Measurements from ENCODE around the gene CIBAR2. TPM values are rescaled to one million over a fixed set of nuclear protein-coding genes. Genes with fewer than 3 reads are reported as not detected.
A peak's percentile ranks its signal among the peaks of the same experiment; 100 is the strongest.

The CIBAR2 gene
- total RNA-seq, 2 experiments from 2014 or later, result 0.50 TPM; not detected in 1

DNA sequence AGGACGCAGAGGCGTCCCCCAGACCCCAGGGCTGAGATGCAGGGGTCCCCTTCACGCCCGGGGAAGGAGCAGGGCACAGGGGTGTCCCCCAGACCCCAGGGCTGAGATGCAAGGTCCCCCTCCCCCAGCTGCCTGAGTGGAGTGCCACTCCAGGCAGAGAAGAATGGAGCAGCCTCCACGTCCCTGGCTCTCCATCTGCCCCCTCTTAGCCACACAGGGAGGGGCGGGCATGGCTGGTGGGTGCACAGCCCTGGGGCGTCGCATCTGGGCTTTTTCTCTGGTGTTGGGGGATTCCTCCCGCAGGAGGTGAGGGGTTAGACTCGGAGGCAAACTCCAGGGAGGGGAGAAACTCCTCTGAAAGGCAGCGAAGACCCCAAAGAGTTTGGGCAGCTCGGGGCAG is 17.5 kb downstream of the CIBAR2 start:
- no TSS peak for BruUV-seq (replicated peaks)
- Histone ChIP-seq H3K9me2 (ENCODE audit: insufficient read depth, low read length) (no peaks in the 10 kb centered on the region), H3K9me3 (ENCODE audit: low read length) (no peaks in the 10 kb centered on the region)

DNA sequence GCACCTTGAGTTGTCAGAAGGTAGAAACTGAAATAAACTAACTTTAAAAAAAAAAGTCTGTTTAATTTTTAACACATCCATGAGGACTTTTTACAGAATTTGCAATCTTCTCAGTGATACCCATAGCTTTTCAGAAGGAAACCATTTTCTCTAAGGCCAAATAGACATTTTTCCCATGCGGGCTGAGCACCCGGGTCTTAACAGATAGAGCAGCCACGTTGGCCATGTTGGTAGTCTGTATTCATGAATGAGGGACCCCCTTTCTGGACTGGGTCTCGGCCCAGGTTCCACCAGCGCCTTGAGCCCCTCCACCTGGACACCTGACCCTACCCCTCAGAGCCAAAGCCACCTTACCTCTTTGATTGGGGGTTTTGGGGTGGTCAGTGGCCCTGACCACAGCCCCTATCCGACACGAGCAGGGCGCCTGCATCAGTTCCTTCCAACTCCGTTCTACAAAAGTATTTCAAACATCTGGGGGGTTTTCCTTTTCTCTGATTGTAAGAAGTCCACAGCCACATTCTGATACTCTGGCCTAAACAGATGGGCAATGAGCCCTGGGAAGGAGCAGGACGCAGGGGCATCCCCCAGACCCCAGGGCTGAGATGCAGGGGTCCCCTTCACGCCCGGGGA is 18.0 kb downstream of the CIBAR2 start:
- H3K4me1 ChIP-seq (ENCODE audit: insufficient read depth, low read length, poor library complexity, severe bottlenecking), result peaks cover 15% of the 10 kb centered on the region
- H3K79me2 ChIP-seq (ENCODE audit: insufficient read depth, low read depth, low read length), result no peaks in the 10 kb centered on the region
- POLR2A ChIA-PET, result no interaction called here
- DNase-seq (ENCODE audit: low spot score), result no peak
- H3K4me2 ChIP-seq (ENCODE audit: low read length), result no peak overlapping the region
- no peaks in the 10 kb centered on the region for H3K9me2 ChIP-seq (ENCODE audit: insufficient read depth, low read length)
- BruUV-seq (replicated peaks), result no TSS peak
- H3K9me3 ChIP-seq (ENCODE audit: low read length), result no peaks in the 10 kb centered on the region
- no peak overlapping the region for H3K4me3 ChIP-seq (ENCODE audit: low read depth, low read length, poor library complexity, severe bottlenecking)
- H2AFZ ChIP-seq (ENCODE audit: low read length), result no peak overlapping the region
- TF ChIP-seq, protein P1, sequence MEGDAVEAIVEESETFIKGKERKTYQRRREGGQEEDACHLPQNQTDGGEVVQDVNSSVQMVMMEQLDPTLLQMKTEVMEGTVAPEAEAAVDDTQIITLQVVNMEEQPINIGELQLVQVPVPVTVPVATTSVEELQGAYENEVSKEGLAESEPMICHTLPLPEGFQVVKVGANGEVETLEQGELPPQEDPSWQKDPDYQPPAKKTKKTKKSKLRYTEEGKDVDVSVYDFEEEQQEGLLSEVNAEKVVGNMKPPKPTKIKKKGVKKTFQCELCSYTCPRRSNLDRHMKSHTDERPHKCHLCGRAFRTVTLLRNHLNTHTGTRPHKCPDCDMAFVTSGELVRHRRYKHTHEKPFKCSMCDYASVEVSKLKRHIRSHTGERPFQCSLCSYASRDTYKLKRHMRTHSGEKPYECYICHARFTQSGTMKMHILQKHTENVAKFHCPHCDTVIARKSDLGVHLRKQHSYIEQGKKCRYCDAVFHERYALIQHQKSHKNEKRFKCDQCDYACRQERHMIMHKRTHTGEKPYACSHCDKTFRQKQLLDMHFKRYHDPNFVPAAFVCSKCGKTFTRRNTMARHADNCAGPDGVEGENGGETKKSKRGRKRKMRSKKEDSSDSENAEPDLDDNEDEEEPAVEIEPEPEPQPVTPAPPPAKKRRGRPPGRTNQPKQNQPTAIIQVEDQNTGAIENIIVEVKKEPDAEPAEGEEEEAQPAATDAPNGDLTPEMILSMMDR (conservative IDR thresholded peaks at IDR 0.05; ENCODE audit: low read length), result no peak
- no peak for TF ChIP-seq EZH2phosphoT487 (IDR thresholded peaks at IDR 0.05; ENCODE audit: borderline replicate concordance, low read depth, low read length)
- H3K27ac ChIP-seq (ENCODE audit: low read depth, low read length, poor library complexity, severe bottlenecking), result no peak overlapping the region
- no peaks in the 10 kb centered on the region for H3K36me3 ChIP-seq (ENCODE audit: insufficient read depth, low read length)
- intact Hi-C loops (cut with micrococcal nuclease; ENCODE audit: unreplicated experiment), result no loop called here
- CTCF ChIA-PET (ENCODE audit: unreplicated experiment), result no interaction called here
- no peaks in the 10 kb centered on the region for H4K20me1 ChIP-seq (ENCODE audit: insufficient read depth, low read length)

More for the DNA sequence above, 17.5 kb downstream of the CIBAR2 start:
- intact Hi-C loops (cut with micrococcal nuclease; ENCODE audit: unreplicated experiment), result no loop called here
- Histone ChIP-seq H3K27ac (ENCODE audit: low read depth, low read length, poor library complexity, severe bottlenecking) (no peak overlapping the region), H4K20me1 (ENCODE audit: insufficient read depth, low read length) (no peaks in the 10 kb centered on the region), H3K36me3 (ENCODE audit: insufficient read depth, low read length) (no peaks in the 10 kb centered on the region), H3K79me2 (ENCODE audit: insufficient read depth, low read depth, low read length) (no peaks in the 10 kb centered on the region), H3K4me1 (ENCODE audit: insufficient read depth, low read length, poor library complexity, severe bottlenecking) (peaks cover 15% of the 10 kb centered on the region), H2AFZ (ENCODE audit: low read length) (no peak overlapping the region), H3K4me3 (ENCODE audit: low read depth, low read length, poor library complexity, severe bottlenecking) (no peak overlapping the region), H3K4me2 (ENCODE audit: low read length) (no peak overlapping the region)
- ChIA-PET CTCF (ENCODE audit: unreplicated experiment) (no interaction called here), POLR2A (interaction anchor here (0.6 kb wide), 1 partner anchor 209 kb away, joined by 3 read pairs; no protein-coding TSS in a partner anchor)
- no peak for TF ChIP-seq EZH2phosphoT487 (IDR thresholded peaks at IDR 0.05; ENCODE audit: borderline replicate concordance, low read depth, low read length)
- TF ChIP-seq, protein P1 (conservative IDR thresholded peaks at IDR 0.05; ENCODE audit: low read length), result no peak
- DNase-seq (ENCODE audit: low spot score), result no peak

DNA sequence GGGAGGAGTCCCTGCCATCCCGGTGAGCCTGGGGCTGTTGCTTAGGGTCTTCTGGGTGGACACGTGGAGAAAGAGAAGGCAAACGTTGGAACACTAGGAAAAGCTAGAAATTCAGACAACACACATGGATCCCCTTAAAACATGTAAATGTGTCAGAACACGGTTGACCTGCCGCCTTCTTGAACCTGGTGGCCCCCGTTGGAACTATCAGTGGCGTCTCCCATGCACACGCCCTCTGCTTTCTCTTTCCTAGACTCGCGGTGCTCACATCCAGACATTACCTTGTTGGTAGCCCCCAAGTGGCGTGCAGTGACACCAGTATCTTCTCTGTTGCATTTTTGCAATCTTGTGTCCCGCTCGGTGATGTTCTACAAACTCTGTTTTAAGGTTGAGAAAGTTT is 18.6 kb downstream of the CIBAR2 start:
- ChIA-PET CTCF (ENCODE audit: unreplicated experiment) (no interaction called here), POLR2A (no interaction called here)
- Histone ChIP-seq H3K79me2 (ENCODE audit: insufficient read depth, low read depth, low read length) (no peaks in the 10 kb centered on the region), H3K36me3 (ENCODE audit: insufficient read depth, low read length) (no peaks in the 10 kb centered on the region), H3K4me3 (ENCODE audit: low read depth, low read length, poor library complexity, severe bottlenecking) (no peak overlapping the region), H3K4me1 (ENCODE audit: insufficient read depth, low read length, poor library complexity, severe bottlenecking) (peaks cover 15% of the 10 kb centered on the region), H3K9me3 (ENCODE audit: low read length) (no peaks in the 10 kb centered on the region), H3K4me2 (ENCODE audit: low read length) (no peak overlapping the region), H4K20me1 (ENCODE audit: insufficient read depth, low read length) (no peaks in the 10 kb centered on the region), H2AFZ (ENCODE audit: low read length) (no peak overlapping the region), H3K27ac (ENCODE audit: low read depth, low read length, poor library complexity, severe bottlenecking) (no peak overlapping the region), H3K9me2 (ENCODE audit: insufficient read depth, low read length) (no peaks in the 10 kb centered on the region)
- DNase-seq (ENCODE audit: low spot score), result no peak
- no TSS peak for BruUV-seq (replicated peaks)
- intact Hi-C loops (cut with micrococcal nuclease; ENCODE audit: unreplicated experiment), result no loop called here
- TF ChIP-seq, protein P1 (conservative IDR thresholded peaks at IDR 0.05; ENCODE audit: low read length), result 0 out of 2 replicates have a peak, but pooled peaks have one; percentile 15
- no peak for TF ChIP-seq EZH2phosphoT487 (IDR thresholded peaks at IDR 0.05; ENCODE audit: borderline replicate concordance, low read depth, low read length)

Data from OCI-LY7 (cell line).